Measurements from ENCODE around the gene ATG13.

DNA sequence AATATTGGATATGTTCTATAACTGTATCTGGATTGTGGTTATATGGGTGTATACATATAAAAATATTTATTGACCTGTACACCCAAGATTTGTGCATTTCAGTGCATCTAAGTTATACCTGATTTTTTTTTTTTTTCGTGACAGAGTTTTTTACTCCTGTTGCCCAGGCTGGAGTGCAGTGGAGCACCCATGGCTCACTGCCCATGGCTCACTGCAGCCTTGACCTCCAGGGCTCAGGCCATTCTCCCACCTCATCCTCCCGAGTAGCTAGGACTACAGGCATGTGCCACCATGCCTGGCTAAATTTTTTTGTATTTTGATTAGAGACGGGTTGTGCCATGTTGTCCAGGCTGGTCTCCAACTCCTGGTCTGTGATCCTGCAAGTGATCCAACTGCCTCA is 24.3 kb downstream of the ATG13 start:
- TF ChIP-seq, protein P1, sequence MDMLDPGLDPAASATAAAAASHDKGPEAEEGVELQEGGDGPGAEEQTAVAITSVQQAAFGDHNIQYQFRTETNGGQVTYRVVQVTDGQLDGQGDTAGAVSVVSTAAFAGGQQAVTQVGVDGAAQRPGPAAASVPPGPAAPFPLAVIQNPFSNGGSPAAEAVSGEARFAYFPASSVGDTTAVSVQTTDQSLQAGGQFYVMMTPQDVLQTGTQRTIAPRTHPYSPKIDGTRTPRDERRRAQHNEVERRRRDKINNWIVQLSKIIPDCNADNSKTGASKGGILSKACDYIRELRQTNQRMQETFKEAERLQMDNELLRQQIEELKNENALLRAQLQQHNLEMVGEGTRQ (IDR thresholded peaks at IDR 0.05; ENCODE audit: low read length): no peak
- TF ChIP-seq, protein P2, sequence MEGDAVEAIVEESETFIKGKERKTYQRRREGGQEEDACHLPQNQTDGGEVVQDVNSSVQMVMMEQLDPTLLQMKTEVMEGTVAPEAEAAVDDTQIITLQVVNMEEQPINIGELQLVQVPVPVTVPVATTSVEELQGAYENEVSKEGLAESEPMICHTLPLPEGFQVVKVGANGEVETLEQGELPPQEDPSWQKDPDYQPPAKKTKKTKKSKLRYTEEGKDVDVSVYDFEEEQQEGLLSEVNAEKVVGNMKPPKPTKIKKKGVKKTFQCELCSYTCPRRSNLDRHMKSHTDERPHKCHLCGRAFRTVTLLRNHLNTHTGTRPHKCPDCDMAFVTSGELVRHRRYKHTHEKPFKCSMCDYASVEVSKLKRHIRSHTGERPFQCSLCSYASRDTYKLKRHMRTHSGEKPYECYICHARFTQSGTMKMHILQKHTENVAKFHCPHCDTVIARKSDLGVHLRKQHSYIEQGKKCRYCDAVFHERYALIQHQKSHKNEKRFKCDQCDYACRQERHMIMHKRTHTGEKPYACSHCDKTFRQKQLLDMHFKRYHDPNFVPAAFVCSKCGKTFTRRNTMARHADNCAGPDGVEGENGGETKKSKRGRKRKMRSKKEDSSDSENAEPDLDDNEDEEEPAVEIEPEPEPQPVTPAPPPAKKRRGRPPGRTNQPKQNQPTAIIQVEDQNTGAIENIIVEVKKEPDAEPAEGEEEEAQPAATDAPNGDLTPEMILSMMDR (IDR thresholded peaks at IDR 0.05; ENCODE audit: control extremely low read depth in 1 of 3, insufficient read depth in 1 of 3, low read depth in 1 of 3, low read length in 3 of 3): no peak
- no peak for TF ChIP-seq SIN3A (conservative IDR thresholded peaks at IDR 0.05 in 1 of 2, IDR thresholded peaks at IDR 0.05 in 1 of 2; ENCODE audit: low read depth in 1 of 2, low read length in 2 of 2)
- TF ChIP-seq POLR2AphosphoS5 (IDR thresholded peaks at IDR 0.05; ENCODE audit: low read depth, low read length): no peak
- no peak for TF ChIP-seq POLR2A (IDR thresholded peaks at IDR 0.05; ENCODE audit: control extremely low read depth in 1 of 2, low read depth in 2 of 2, low read length in 2 of 2)
- TF ChIP-seq BACH1 (IDR thresholded peaks at IDR 0.05; ENCODE audit: low read length): no peak

Data from H1 (cell line).